RWPE1 (cell line): ENCODE results near the gene SLC26A6.

ENCODE experiments used
- CTCF ChIA-PET: fragments of 350-600 bp; sonication (Branson Sonifier 250); formaldehyde crosslinking; extraction: SDS; loops from one replicate; lab custom pipeline; 2021; lab: Yijun Ruan, JAX
- POLR2A ChIA-PET: fragments of 400-600 bp; formaldehyde crosslinking; extraction: SDS; loops from one replicate; lab custom pipeline; 2020; ENCODE audit warnings: antibody characterized with exemption; ENCODE audit not compliant: low non-redundant PET; lab: Yijun Ruan, JAX
- DNase-seq: peaks from one replicate; pipeline ENCODE4 v3.0.0; 2012; ENCODE audit warnings: low spot score
- H3K27ac ChIP-seq: fragments of 450-650 bp; 2 replicates; pipeline ENCODE4 v1.5.1; 2017
- CTCF ChIP-seq: fragments of 450-650 bp; conservative IDR thresholded peaks from 2 replicates; pipeline ENCODE4 v1.5.1; 2017; ENCODE audit warnings: low read depth, mild to moderate bottlenecking

SLC26A6 gene

GRCh38 chr3:48585411-48585810, 49.9 kb downstream of the SLC26A6 start:
- H3K27ac ChIP-seq, result peak overlapping the region; percentile 100
- CTCF ChIA-PET, result no interaction called here
- DNase-seq, result no peak
- TF ChIP-seq CTCF, result no peak
- POLR2A ChIA-PET, result no interaction called here

GRCh38 chr3:48584836-48585235, 50.4 kb downstream of the SLC26A6 start:
- POLR2A ChIA-PET, result no interaction called here
- TF ChIP-seq CTCF, result no peak
- DNase-seq, result no peak
- peak overlapping the region; percentile 100 for H3K27ac ChIP-seq
- CTCF ChIA-PET, result no interaction called here

- POLR2A ChIA-PET, result no interaction called here
- H3K27ac ChIP-seq, result peak overlapping the region; percentile 100
- no peak for TF ChIP-seq CTCF
- CTCF ChIA-PET, result interaction anchor here (0.6 kb wide), 1 partner anchor 33 kb away, joined by 5 read pairs; no protein-coding TSS in a partner anchor
- DNase-seq, result no peak
Measured at GRCh38 chr3:48581621-48582481, 53.4 kb downstream of the SLC26A6 start.

GRCh38 chr3:48576647-48577046, 58.6 kb downstream of the SLC26A6 start:
- CTCF ChIA-PET, result no interaction called here

More at GRCh38 chr3:48576647-48577046, 58.6 kb downstream of the SLC26A6 start:
- DNase-seq, result no peak
- no peak for TF ChIP-seq CTCF
- H3K27ac ChIP-seq, result peak overlapping the region; percentile 100
- POLR2A ChIA-PET, result no interaction called here
